H9 (cell line): ENCODE results near the gene KIAA1671. TPM values are rescaled to one million over a fixed set of nuclear protein-coding genes. Genes with fewer than 3 reads are reported as not detected.

Experiments used
- DNase-seq: peaks from one replicate; pipeline ENCODE4 v3.0.0-alpha.2; 2017
- H2AFZ ChIP-seq: one replicate; pipeline ENCODE4 v1.6.1; 2013; ENCODE audit warnings: mild to moderate bottlenecking, low read length, control low read depth, moderate library complexity
- H2AK5ac ChIP-seq: 2 replicates; pipeline ENCODE4 v1.6.1; 2013; ENCODE audit warnings: low read length, control low read depth, mixed read lengths; ENCODE audit not compliant: insufficient read length
- H2BK120ac ChIP-seq: one replicate; pipeline ENCODE4 v1.6.1; 2013; ENCODE audit warnings: low read depth, mild to moderate bottlenecking, low read length, control low read depth, inconsistent platforms; ENCODE audit not compliant: poor library complexity, severe bottlenecking
- H2BK12ac ChIP-seq: 2 replicates; pipeline ENCODE4 v1.6.1; 2013; ENCODE audit warnings: low read length, control low read depth, mixed read lengths, low read depth; ENCODE audit not compliant: insufficient read length
- H2BK15ac ChIP-seq: 2 replicates; pipeline ENCODE4 v1.6.1; 2013; ENCODE audit warnings: low read depth, low read length, control low read depth
- H2BK20ac ChIP-seq: one replicate; pipeline ENCODE4 v1.6.1; 2013; ENCODE audit warnings: low read depth, mild to moderate bottlenecking, low read length, control low read depth, inconsistent platforms; ENCODE audit not compliant: poor library complexity, severe bottlenecking
- H2BK5ac ChIP-seq: 2 replicates; pipeline ENCODE4 v1.6.1; 2013; ENCODE audit warnings: low read length, control low read depth, mixed read lengths; ENCODE audit not compliant: insufficient read length
- H3K14ac ChIP-seq: 2 replicates; pipeline ENCODE4 v1.6.1; 2013; ENCODE audit warnings: low read length, control low read depth; ENCODE audit not compliant: insufficient read depth
- H3K18ac ChIP-seq: 2 replicates; pipeline ENCODE4 v1.6.1; 2013; ENCODE audit warnings: low read depth, mild to moderate bottlenecking, mixed read lengths, low read length, control low read depth; ENCODE audit not compliant: insufficient read length
- H3K23ac ChIP-seq: 2 replicates; pipeline ENCODE4 v1.6.1; 2013; ENCODE audit warnings: low read length, control low read depth, mixed read lengths, low read depth; ENCODE audit not compliant: insufficient read length
- H3K23me2 ChIP-seq: 2 replicates; pipeline ENCODE4 v1.6.1; 2013; ENCODE audit warnings: low read depth, mild to moderate bottlenecking, mixed read lengths, low read length, control low read depth; ENCODE audit not compliant: insufficient read length, poor library complexity, severe bottlenecking
- H3K27ac ChIP-seq: 2 replicates; pipeline ENCODE4 v1.5.1; 2013; ENCODE audit warnings: low read length, control low read depth, mixed read lengths, low read depth; ENCODE audit not compliant: insufficient read length
- H3K27me3 ChIP-seq: 2 replicates; pipeline ENCODE4 v1.6.1; 2013; ENCODE audit warnings: low read length, control low read depth, inconsistent platforms; ENCODE audit not compliant: insufficient read depth
- H3K4ac ChIP-seq: 2 replicates; pipeline ENCODE4 v1.6.1; 2013; ENCODE audit warnings: low read depth, mild to moderate bottlenecking, control low read depth, inconsistent platforms, low read length, moderate library complexity
- H3K4me1 ChIP-seq: 2 replicates; pipeline ENCODE4 v1.6.1; 2013; ENCODE audit warnings: low read length, control low read depth, inconsistent platforms; ENCODE audit not compliant: insufficient read depth
- H3K4me2 ChIP-seq: 2 replicates; pipeline ENCODE4 v1.6.1; 2013; ENCODE audit warnings: low read length, control low read depth, mixed read lengths; ENCODE audit not compliant: insufficient read length, insufficient read depth
- H3K56ac ChIP-seq: 2 replicates; pipeline ENCODE4 v1.6.1; 2013; ENCODE audit warnings: low read depth, mild to moderate bottlenecking, mixed read lengths, low read length, control low read depth; ENCODE audit not compliant: insufficient read length
- H3K79me1 ChIP-seq: 2 replicates; pipeline ENCODE4 v1.6.1; 2013; ENCODE audit warnings: low read depth, mild to moderate bottlenecking, moderate library complexity, low read length, control low read depth, inconsistent platforms; ENCODE audit not compliant: insufficient read depth, poor library complexity, severe bottlenecking
- H3K79me2 ChIP-seq: 2 replicates; pipeline ENCODE4 v1.6.1; 2013; ENCODE audit warnings: low read length, control low read depth, inconsistent platforms; ENCODE audit not compliant: insufficient read depth
- H3K9ac ChIP-seq: 2 replicates; pipeline ENCODE4 v1.6.1; 2013; ENCODE audit warnings: low read length, control low read depth, mixed read lengths; ENCODE audit not compliant: insufficient read length; ENCODE audit errors: extremely low read depth
- H3K9me3 ChIP-seq: one replicate; pipeline ENCODE4 v1.6.1; 2013; ENCODE audit warnings: low read depth, low read length, inconsistent platforms; ENCODE audit not compliant: control insufficient read depth
- H3T11ph ChIP-seq: one replicate; pipeline ENCODE4 v1.6.1; 2013; ENCODE audit warnings: mild to moderate bottlenecking, low read length, control low read depth, inconsistent platforms
- H4K20me1 ChIP-seq: one replicate; pipeline ENCODE4 v1.6.1; 2013; ENCODE audit not compliant: control insufficient read depth, insufficient read length, insufficient read depth
- H4K5ac ChIP-seq: 2 replicates; pipeline ENCODE4 v1.6.1; 2013; ENCODE audit warnings: low read depth, mild to moderate bottlenecking, mixed read lengths, low read length, control low read depth; ENCODE audit not compliant: insufficient read length
- H4K8ac ChIP-seq: replicated peaks from 2 replicates; pipeline ENCODE4 v1.6.1; 2013; ENCODE audit warnings: low read length, control low read depth, mixed read lengths, low read depth; ENCODE audit not compliant: insufficient read length
- H4K91ac ChIP-seq: 2 replicates; pipeline ENCODE4 v1.6.1; 2013; ENCODE audit warnings: low read depth, mild to moderate bottlenecking, moderate library complexity, mixed read lengths, low read length, control low read depth; ENCODE audit not compliant: insufficient read length
- H3K27ac Mint-ChIP-seq, 3 experiments: 2 replicates in 2 of 3; 3 replicates in 1 of 3; pipeline ENCODE4 v1.8.0; 2020 to 2021; ENCODE audit warnings: mixed read lengths in 3 of 3, mild to moderate bottlenecking in 1 of 3, moderate library complexity in 1 of 3
- H3K27me3 Mint-ChIP-seq: 2 replicates; pipeline ENCODE4 v1.8.0; 2021; ENCODE audit warnings: low read depth, mild to moderate bottlenecking, moderate library complexity, mixed read lengths
- H3K36me3 Mint-ChIP-seq, 3 experiments: 2 replicates in 2 of 3; 3 replicates in 1 of 3; pipeline ENCODE4 v1.8.0; 2020 to 2021; ENCODE audit warnings: low read depth in 3 of 3, mixed read lengths in 3 of 3; ENCODE audit not compliant: insufficient read depth in 1 of 3
- H3K4me1 Mint-ChIP-seq, 2 experiments: 2 replicates each; pipeline ENCODE4 v1.8.0; 2020; ENCODE audit warnings: mixed read lengths in 2 of 2
- H3K4me3 Mint-ChIP-seq, 2 experiments: 2 replicates in 1 of 2; 3 replicates in 1 of 2; pipeline ENCODE4 v1.8.0; 2020 to 2021; ENCODE audit warnings: mild to moderate bottlenecking in 2 of 2, mixed read lengths in 2 of 2, moderate library complexity in 1 of 2
- H3K9me3 Mint-ChIP-seq, 2 experiments: 2 replicates in 1 of 2; 3 replicates in 1 of 2; pipeline ENCODE4 v1.8.0; 2020; ENCODE audit warnings: mild to moderate bottlenecking in 2 of 2, mixed read lengths in 2 of 2, moderate library complexity in 1 of 2
- WGBS: extraction: QIAGEN DNeasy Blood & Tissue Kit; methylation state at CpG from one replicate; pipeline ENCODE4 v1.1.7; 2013; ENCODE audit warnings: missing lambda C conversion rate, low lambda C conversion rate, mixed read lengths; ENCODE audit not compliant: insufficient read length; ENCODE audit errors: extremely low coverage; 5-methylcytosine and 5-hydroxymethylcytosine counted together
- total RNA-seq: library from RNA; stranded (reverse); gene quantifications from 2 replicates; pipeline ENCODE4 v1.2.1, GENCODE V29; 2021
- TF ChIP-seq, protein P1 (sequence below): fragments of 200-600 bp; sonication (generic); conservative IDR thresholded peaks from 3 replicates; pipeline ENCODE4 v1.8.0; 2021; ENCODE audit warnings: antibody characterized with exemption, mild to moderate bottlenecking

Gene KIAA1671
- total RNA-seq, 1 experiment from 2014 or later: 22.6 TPM

GRCh38 chr22:24926849-24927579 is 25.5 kb upstream of the KIAA1671 start:
- peaks cover 3 to 6% of the 10 kb centered on the region in 2 experiments; a peak in 3 of 5 replicates for H3K9me3 Mint-ChIP-seq
- H3K4me1 Mint-ChIP-seq: peaks cover 16 to 28% of the 10 kb centered on the region in 2 experiments
- Histone ChIP-seq H3K14ac (no peak overlapping the region), H3K27ac (no peak overlapping the region), H3K79me2 (no peaks in the 10 kb centered on the region), H3K9me3 (no peaks in the 10 kb centered on the region), H3K27me3 (no peaks in the 10 kb centered on the region), H3K9ac (no peak overlapping the region), H3K23ac (no peak overlapping the region), H3T11ph (no peak overlapping the region), H4K20me1 (no peaks in the 10 kb centered on the region), H2BK15ac (no peak overlapping the region), H4K91ac (no peak overlapping the region), H3K56ac (no peak overlapping the region), H4K8ac (no peak overlapping the region), H4K5ac (no peak overlapping the region), H3K4me1 (no peaks in the 10 kb centered on the region), H2BK5ac (no peak overlapping the region), H2AFZ (no peak overlapping the region), H2BK12ac (no peak overlapping the region), H2BK120ac (no peak overlapping the region), H3K4ac (no peak overlapping the region), H2BK20ac (no peak overlapping the region), H3K18ac (no peak overlapping the region), H3K23me2 (no peaks in the 10 kb centered on the region), H2AK5ac (no peak overlapping the region), H3K4me2 (no peak overlapping the region), H3K79me1 (no peaks in the 10 kb centered on the region)
- H3K4me3 Mint-ChIP-seq: no peak overlapping the region
- peaks cover 0 to 17% (median 14%) of the 10 kb centered on the region in 3 experiments; a peak in 3 of 7 replicates for H3K36me3 Mint-ChIP-seq
- H3K27ac Mint-ChIP-seq: peak overlapping the region in 1 of 3 experiments; percentile 65; a peak in 1 of 7 replicates
- DNase-seq: no peak
- no CpG with 5 or more reads among the region's 1 CpG for WGBS
- TF ChIP-seq, protein P1, sequence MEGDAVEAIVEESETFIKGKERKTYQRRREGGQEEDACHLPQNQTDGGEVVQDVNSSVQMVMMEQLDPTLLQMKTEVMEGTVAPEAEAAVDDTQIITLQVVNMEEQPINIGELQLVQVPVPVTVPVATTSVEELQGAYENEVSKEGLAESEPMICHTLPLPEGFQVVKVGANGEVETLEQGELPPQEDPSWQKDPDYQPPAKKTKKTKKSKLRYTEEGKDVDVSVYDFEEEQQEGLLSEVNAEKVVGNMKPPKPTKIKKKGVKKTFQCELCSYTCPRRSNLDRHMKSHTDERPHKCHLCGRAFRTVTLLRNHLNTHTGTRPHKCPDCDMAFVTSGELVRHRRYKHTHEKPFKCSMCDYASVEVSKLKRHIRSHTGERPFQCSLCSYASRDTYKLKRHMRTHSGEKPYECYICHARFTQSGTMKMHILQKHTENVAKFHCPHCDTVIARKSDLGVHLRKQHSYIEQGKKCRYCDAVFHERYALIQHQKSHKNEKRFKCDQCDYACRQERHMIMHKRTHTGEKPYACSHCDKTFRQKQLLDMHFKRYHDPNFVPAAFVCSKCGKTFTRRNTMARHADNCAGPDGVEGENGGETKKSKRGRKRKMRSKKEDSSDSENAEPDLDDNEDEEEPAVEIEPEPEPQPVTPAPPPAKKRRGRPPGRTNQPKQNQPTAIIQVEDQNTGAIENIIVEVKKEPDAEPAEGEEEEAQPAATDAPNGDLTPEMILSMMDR: no peak
- no peaks in the 10 kb centered on the region; the same call in 1 of the 2 replicates for H3K27me3 Mint-ChIP-seq
